Measurements from ENCODE around the gene GPR68.

DNA sequence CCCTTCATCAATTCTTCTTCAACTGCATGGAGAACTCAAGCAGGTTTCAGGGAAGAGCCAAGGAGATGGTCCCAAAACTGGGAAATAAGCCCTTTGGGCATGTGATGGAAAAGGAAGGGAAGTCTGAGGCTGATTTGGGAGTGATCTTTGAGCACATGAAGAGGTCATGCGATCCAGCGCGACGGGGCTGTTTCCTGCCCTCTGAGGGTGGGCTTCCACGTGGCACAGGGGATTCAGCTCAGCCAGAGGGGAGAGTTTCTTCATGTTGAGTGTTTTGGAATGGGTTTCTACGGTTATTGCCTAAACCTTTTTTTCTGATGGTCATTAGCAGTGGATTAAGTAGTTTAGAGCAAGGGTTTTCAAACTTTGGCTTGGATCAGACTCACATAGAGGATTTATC lies 30.2 kb downstream of the GPR68 start:
- TF ChIP-seq, protein P1, sequence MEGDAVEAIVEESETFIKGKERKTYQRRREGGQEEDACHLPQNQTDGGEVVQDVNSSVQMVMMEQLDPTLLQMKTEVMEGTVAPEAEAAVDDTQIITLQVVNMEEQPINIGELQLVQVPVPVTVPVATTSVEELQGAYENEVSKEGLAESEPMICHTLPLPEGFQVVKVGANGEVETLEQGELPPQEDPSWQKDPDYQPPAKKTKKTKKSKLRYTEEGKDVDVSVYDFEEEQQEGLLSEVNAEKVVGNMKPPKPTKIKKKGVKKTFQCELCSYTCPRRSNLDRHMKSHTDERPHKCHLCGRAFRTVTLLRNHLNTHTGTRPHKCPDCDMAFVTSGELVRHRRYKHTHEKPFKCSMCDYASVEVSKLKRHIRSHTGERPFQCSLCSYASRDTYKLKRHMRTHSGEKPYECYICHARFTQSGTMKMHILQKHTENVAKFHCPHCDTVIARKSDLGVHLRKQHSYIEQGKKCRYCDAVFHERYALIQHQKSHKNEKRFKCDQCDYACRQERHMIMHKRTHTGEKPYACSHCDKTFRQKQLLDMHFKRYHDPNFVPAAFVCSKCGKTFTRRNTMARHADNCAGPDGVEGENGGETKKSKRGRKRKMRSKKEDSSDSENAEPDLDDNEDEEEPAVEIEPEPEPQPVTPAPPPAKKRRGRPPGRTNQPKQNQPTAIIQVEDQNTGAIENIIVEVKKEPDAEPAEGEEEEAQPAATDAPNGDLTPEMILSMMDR (IDR thresholded peaks at IDR 0.05) = no peak
- TF ChIP-seq POLR2A (IDR thresholded peaks at IDR 0.05) (no peak), EP300 (IDR thresholded peaks at IDR 0.05) (no peak)
